HepG2 (cell line): ENCODE results near the gene SNX21. TPM values are rescaled to one million over a fixed set of nuclear protein-coding genes. Genes with fewer than 3 reads are reported as not detected.
A peak's percentile ranks its signal among the peaks of the same experiment; 100 is the strongest.

Experiments used
- GLI4 ChIP-seq: sonication (generic); formaldehyde crosslinking; IDR thresholded peaks from 2 replicates; pipeline ENCODE4 v1.5.1; 2020; ENCODE audit warnings: missing genetic modification reagents, mild to moderate bottlenecking, moderate library complexity, borderline replicate concordance
- MAFG ChIP-seq: sonication (generic); formaldehyde crosslinking; IDR thresholded peaks from 2 replicates; pipeline ENCODE4 v1.5.1; 2020; ENCODE audit warnings: mild to moderate bottlenecking, missing genetic modification reagents
- MLX ChIP-seq: IDR thresholded peaks from 2 replicates; pipeline ENCODE4 v1.6.1; 2016
- MXI1 ChIP-seq: IDR thresholded peaks from 3 replicates; pipeline ENCODE4 v1.6.1; 2012; ENCODE audit warnings: low read depth, low read length, inconsistent platforms, borderline replicate concordance
- NCOA2 ChIP-seq: sonication (generic); formaldehyde crosslinking; IDR thresholded peaks from 2 replicates; pipeline ENCODE4 v1.8.0; 2022; ENCODE audit warnings: inconsistent platforms
- NFE2 ChIP-seq: sonication (generic); formaldehyde crosslinking; IDR thresholded peaks from 2 replicates; pipeline ENCODE4 v1.4.0; 2020; ENCODE audit warnings: missing genetic modification reagents
- NR2F2 ChIP-seq: IDR thresholded peaks from 2 replicates; pipeline ENCODE4 v1.6.1; 2012; ENCODE audit warnings: low read depth, inconsistent platforms, borderline replicate concordance
- PAF1 ChIP-seq: IDR thresholded peaks from 2 replicates; pipeline ENCODE4 v1.6.1; 2016; ENCODE audit warnings: missing genetic modification reagents, missing compliant biosample characterization
- PBX3 ChIP-seq: sonication (generic); formaldehyde crosslinking; IDR thresholded peaks from 2 replicates; pipeline ENCODE4 v1.8.1; 2023; ENCODE audit warnings: missing genetic modification reagents, inconsistent platforms, borderline replicate concordance
- SCMH1 ChIP-seq: sonication (generic); formaldehyde crosslinking; IDR thresholded peaks from 2 replicates; pipeline ENCODE4 v1.9.0; 2021; ENCODE audit warnings: missing genetic modification reagents, mild to moderate bottlenecking, borderline replicate concordance
- THAP9 ChIP-seq: sonication (generic); formaldehyde crosslinking; IDR thresholded peaks from 2 replicates; pipeline ENCODE4; 2020; ENCODE audit warnings: missing genetic modification reagents, mild to moderate bottlenecking, borderline replicate concordance
- UBTF ChIP-seq: sonication (generic); formaldehyde crosslinking; IDR thresholded peaks from 2 replicates; pipeline ENCODE4 v1.4.0; 2020; ENCODE audit warnings: mild to moderate bottlenecking, missing genetic modification reagents
- ZNF160 ChIP-seq: sonication (generic); formaldehyde crosslinking; IDR thresholded peaks from 2 replicates; pipeline ENCODE4 v1.8.0; 2022; ENCODE audit warnings: mild to moderate bottlenecking, inconsistent platforms, missing genetic modification reagents
- ZNF367 ChIP-seq: sonication (generic); formaldehyde crosslinking; IDR thresholded peaks from 2 replicates; pipeline ENCODE4 v1.4.0; 2020; ENCODE audit warnings: missing genetic modification reagents, borderline replicate concordance
- ZNF687 ChIP-seq: sonication (generic); formaldehyde crosslinking; IDR thresholded peaks from 2 replicates; pipeline ENCODE4 v1.5.1; 2020; ENCODE audit warnings: mild to moderate bottlenecking, missing genetic modification reagents, moderate library complexity
- ZSCAN21 ChIP-seq: sonication (generic); formaldehyde crosslinking; IDR thresholded peaks from 2 replicates; pipeline ENCODE4 v1.8.0; 2022; ENCODE audit warnings: mild to moderate bottlenecking, missing genetic modification reagents, moderate library complexity, borderline replicate concordance
- polyA plus RNA-seq, 8 experiments: library from polyadenylated mRNA; depleted of rRNA in 3 of 8; stranded (reverse) in 7 of 8; unstranded in 1 of 8; fragments of >200 nt; fragmentation: Illumina TruSeq in 4 of 8; extraction: Trizol in 4 of 8; gene quantifications; 2 replicates each; pipeline versions ENCODE4 v1.2.1 to v1.2.3, GENCODE V29; 2011 to 2016; ENCODE audit warnings: low read depth in 4 of 8, missing spikeins in 1 of 8, mixed read lengths in 1 of 8; ENCODE audit not compliant: insufficient read depth in 1 of 8
- total RNA-seq, 5 experiments: library from RNA; depleted of rRNA; stranded (reverse); fragments of >200 nt; fragmentation: Illumina TruSeq; extraction: Trizol; gene quantifications; 2 replicates each; pipeline ENCODE4 v1.2.3, GENCODE V29; 2016; ENCODE audit warnings: low read depth in 1 of 5

Gene SNX21
- total and polyA plus RNA-seq, 2 of the 13 experiments (the other 11 are each of a cell fraction or from before 2014, with no cell fraction given), result 7.7 to 12.8 TPM

GRCh38 chr20:45823949-45824835 lies 9.4 kb upstream of the SNX21 start (continued):
- TF ChIP-seq ZNF687 (peak; percentile 87), PBX3 (no peak), MXI1 (no peak; the same call in 2 of the 3 replicates), NFE2 (CRISPR knock-in tag) (no peak), THAP9 (CRISPR knock-in tag) (no peak), PAF1 (CRISPR knock-in tag) (no peak), ZNF160 (CRISPR knock-in tag) (no peak), NR2F2 (no peak), GLI4 (CRISPR knock-in tag) (no peak), MAFG (CRISPR knock-in tag) (no peak; the same call in 1 of the 2 replicates), ZNF367 (CRISPR knock-in tag) (no peak), MLX (CRISPR knock-in tag) (no peak), ZSCAN21 (CRISPR knock-in tag) (no peak), NCOA2 (CRISPR knock-in tag) (no peak), UBTF (no peak), SCMH1 (CRISPR knock-in tag) (no peak)
